ENCODE data around the gene SLC35F2. TPM values are rescaled to one million over a fixed set of nuclear protein-coding genes. Genes with fewer than 3 reads are reported as not detected.
"Not testable (repeated sequence)": the region's sequence is repeated elsewhere in the genome, so short reads cannot be mapped to it uniquely, and the experiment has no call there.

SLC35F2 gene, protein sequence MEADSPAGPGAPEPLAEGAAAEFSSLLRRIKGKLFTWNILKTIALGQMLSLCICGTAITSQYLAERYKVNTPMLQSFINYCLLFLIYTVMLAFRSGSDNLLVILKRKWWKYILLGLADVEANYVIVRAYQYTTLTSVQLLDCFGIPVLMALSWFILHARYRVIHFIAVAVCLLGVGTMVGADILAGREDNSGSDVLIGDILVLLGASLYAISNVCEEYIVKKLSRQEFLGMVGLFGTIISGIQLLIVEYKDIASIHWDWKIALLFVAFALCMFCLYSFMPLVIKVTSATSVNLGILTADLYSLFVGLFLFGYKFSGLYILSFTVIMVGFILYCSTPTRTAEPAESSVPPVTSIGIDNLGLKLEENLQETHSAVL
- polyA plus RNA-seq (2014; cell fraction: cytosol; rRNA removed) = 7.1 and 13.9 TPM in 2 replicates
- 3.0 and 9.4 TPM in 2 replicates for polyA plus RNA-seq (2014; cell fraction: nucleus; rRNA removed)

DNA sequence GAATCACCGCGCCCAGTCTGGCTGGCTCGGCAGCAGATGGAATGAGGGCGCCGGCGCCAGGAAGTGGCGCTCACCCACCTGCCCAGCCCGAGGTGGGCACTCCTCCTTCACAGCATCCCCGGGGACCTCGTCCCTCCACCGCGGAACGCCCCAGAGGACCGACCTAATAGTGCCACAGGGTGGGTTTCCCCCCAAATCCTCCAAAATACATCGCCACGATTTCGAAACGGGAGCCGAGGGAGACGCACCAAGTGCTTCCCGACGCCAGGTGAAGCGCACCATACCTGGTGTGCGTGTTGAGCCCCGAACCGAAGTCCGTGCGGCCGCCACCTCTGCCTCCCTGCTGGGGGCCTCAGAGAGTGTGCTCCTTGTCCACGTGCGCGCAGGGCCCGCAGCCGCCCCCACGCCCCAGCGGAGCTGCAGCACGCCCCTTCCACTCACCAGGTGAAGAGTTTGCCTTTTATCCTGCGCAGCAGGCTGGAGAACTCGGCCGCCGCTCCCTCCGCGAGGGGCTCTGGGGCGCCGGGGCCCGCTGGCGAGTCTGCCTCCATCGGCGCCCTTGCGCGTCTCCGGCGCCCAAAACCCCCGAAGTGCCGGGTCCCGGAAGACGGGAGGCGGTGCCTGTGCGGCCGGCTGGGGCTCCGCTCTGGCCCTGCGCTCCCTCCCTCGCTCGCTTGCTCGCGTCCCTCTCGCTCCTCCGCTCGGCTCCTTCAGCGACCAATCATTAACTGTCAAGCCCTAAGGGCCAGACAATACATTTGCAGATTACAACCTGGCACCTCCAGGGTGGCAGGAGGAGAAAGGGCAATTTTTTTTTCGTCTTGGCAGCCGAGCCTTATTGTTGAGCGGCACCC lies at the start of gene SLC35F2:
Gene SLC35F2 (minus strand): TSS at position 571 of the 854 bp plus-strand sequence. CDS start 20 bp downstream, at position 551.
- peak; percentile 71 for DNase-seq (ENCODE audit: low spot score)

DNA sequence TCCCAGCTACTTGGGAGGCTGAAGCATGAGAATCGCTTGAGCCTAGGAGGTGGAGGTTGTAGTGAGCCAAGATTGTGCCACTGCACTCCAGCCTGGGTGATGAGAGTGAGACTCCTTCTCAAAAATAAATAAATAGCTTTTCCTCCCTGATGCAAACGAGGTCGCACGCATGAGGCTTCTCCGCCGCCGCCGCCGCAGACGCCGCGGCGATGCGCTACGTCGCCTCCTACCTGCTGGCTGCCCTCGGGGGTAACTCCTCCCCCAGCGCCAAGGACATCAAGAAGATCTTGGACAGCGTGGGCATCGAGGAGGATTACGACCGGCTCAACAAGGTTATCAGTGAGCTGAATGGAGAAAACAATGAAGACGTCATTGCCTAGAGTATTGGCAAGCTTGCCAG lies 49.6 kb upstream of the SLC35F2 start:
- DNase-seq (ENCODE audit: low spot score) = no peak

DNA sequence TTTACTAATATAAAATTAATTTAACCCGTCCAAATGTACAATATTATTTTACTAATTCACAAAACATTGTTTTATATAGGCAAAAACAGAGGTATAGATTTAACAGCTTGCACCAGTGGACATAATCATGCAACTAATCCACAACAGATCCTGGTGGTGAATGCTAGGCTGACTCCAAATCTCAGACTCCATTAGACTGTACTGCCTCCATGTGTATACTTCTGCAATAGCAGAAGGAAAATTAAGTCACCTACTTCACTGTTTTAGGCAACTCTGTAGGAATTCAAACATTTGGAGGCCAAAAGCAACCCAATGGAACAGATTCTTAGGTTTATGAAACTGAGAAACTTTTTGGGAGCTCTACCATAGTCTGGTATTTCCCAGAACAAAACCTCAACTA lies 39.7 kb upstream of the SLC35F2 start:
- no peak for DNase-seq (ENCODE audit: low spot score)

DNA sequence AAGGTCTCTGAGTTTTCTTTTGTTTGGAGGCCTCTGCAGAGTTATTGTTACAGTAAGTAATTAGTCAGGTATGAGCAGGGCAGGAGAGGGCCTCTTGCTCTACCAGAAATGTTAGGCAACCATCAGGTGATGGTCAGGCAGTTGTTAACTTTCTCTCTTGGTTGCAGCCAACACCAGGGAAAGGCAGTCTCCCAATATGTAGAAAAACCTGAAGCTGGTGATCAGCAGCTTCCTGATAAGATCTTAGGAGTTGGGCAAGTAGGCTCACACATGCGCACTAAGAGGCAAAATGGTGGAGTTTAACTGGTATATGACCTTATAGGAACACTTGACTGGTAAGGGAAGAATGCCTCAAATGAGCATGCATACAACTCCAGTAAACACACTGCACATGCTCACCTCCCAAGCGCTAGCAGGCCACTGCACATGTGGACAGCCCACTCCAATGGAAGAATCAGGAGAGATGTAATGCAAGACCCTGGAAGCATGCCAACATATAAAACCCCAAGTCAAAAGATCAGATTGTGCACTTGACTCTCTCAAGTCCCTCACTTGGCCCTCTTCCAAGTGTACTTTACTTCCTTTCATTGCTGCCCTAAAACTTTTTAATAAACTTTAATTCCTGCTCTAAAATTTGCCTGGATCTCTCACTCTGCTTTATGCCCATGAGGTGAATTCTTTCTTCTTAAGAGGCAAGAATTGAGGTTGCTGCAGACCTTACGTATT lies 23.7 kb upstream of the SLC35F2 start:
- no peak for DNase-seq (ENCODE audit: low spot score)

DNA sequence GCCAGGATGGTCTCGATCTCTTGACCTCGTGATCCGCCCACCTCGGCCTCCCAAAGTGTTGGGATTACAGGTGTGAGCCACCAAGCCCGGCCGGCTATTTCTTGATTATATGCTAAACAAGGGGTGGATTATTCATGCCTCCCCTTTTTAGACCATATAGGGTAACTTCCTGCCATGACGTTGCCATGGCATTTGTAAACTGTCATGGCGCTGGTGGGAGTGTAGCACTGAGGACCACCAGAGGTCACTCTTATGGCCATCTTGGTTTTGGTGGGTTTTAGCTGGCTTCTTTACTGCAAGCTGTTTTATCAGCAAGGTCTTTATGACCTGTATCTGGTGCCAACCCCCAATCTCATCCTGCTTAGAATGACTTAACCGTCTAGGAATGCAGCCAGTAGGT lies 22.9 kb upstream of the SLC35F2 start:
- DNase-seq (ENCODE audit: low spot score) = not testable (repeated sequence)

DNA sequence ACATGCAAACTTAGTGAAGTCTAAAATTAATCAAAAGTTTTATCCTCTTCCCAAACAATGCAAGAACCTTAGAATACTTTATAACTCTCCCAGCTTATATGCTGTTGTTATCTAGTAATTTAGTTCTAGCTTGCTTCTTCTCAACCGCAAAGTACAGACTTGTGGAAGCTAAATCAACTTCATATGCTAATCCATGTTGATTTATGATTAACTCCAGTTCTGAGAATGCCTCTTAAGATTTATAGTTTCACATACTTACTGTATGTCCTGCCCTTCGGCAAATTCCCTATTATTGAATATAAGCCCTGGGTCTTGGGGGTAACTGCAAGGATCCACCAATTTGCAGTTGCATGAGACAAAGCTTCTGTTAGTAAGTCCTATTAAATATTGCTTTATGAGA lies 17.6 kb upstream of the SLC35F2 start:
- no peak for DNase-seq (ENCODE audit: low spot score)

DNA sequence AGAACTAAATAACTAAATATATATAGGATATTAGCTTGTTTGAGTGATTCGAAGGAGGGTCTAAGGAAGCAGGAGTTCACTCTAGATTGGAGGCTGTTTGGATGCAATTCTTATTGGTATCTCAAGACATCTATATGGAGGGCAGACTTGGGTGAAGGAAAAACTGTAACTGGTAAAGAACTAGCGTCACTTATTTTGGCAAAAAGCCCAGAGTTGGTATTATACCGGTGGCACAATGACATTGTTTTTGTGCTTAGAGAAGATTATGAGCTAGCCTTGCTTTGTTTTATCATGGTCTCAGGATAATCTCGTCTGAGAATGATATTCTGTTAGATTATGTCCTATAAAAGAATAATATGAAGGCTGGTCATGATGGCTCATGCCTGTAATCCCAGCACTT lies 6.0 kb upstream of the SLC35F2 start:
- DNase-seq (ENCODE audit: low spot score) = no peak

DNA sequence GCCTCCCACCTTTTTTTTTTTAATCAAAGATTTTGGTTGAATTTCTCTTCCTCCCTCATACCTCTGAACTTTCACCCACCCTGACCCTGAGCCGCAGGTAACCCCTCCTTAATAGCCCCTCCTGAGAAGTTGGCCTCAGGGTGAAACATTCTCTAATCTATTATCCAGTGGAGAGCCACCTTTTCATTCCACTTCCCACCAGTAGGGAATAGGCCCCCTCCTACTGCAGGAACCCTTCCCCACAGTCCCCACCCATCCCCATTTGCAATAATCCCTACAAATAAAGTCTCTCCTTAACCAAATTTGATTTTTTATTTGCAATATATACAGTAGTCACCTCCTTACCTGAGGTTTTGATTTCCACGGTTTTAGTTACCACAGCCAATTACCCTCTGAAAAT lies 2.1 kb upstream of the SLC35F2 start:
- no peak for DNase-seq (ENCODE audit: low spot score)

DNA sequence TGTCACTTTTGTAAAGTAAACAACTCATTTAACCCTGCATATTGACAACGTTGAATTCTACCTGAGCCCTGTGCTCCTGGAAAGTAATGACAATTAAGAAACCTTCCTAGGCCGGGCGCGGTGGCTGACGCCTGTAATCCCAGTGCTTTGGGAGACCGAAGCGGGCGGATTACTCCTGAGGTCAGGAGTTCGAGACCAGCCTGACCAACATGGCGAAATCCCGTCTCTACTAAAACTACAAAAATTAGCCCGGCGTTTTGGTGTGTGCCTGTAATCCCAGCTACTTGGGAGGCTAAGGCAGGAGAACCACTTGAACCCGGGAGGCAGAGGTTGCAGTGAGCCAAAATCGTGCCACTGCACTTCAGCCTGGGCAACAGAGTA lies 1.6 kb upstream of the SLC35F2 start:
- DNase-seq (ENCODE audit: low spot score) = not testable (repeated sequence)

DNA sequence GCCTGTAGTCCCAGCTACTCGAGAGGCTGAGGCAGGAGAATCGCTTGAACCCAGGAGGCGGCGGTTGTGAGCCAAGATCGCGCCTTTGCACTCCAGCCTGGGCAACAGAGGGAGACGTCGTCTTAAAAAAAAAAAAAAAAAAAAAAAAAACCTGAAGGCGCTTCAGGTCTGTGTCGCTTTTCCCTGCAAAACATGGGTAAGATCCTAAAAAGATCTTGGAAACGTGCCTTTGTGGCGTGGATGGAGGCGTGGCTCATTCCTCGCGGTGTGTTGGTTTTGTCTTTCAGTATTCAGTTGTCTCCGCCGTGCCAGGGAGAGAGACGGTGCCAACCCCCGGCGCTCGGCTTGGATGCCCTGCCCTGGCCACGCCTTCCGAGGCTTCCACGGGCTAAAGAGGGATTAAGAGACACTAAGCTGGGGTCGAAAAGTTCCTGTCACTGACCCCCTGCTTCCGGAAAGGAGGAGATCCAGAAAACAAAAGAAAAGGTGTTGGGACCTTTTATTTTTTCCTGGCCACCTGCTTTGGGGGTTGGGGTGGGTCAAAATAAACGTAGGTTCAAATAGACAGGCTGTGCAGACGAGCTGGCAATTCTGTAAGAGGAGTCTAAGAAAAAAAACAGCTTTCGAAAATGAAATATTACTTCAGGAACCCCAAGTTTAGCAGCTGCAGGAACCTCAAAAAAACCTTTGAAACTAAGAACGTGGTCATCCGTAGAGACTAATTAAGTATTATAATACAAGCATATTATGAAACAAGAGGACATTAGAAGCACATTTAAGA lies 1.1 kb upstream of the SLC35F2 start:
- no peak for DNase-seq (ENCODE audit: low spot score)

DNA sequence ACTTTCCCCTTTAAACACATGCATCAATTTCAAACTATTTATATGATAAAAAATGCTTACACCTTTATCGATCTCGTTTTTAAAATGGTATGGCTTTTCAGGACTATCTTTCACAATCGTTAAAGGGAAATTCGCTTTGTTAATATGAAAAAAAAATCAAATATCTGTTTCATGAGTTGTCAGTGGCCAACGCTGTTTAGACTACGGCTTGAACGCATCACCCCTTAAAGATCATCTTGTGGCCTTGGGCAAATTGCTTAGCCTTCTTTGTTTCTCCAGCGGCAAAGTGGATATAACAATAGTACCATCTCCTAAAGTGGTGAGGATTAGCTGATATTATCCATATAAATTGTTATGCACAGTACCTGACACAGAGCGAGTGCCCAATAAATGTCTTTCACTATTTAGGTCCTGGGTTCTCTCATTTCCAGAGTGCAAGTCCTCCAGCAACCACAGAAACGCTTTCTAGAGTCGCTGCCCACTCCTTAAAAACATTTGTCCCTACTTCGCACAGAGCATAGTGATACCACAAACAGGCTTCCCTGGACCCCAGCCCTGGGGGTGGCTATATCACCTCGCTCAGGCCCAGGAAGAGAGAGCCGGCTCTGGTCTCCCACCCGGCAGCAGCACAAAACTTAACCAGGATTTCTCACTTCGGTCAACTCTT lies 904 bp downstream of the SLC35F2 start:
- no peak for DNase-seq (ENCODE audit: low spot score)

DNA sequence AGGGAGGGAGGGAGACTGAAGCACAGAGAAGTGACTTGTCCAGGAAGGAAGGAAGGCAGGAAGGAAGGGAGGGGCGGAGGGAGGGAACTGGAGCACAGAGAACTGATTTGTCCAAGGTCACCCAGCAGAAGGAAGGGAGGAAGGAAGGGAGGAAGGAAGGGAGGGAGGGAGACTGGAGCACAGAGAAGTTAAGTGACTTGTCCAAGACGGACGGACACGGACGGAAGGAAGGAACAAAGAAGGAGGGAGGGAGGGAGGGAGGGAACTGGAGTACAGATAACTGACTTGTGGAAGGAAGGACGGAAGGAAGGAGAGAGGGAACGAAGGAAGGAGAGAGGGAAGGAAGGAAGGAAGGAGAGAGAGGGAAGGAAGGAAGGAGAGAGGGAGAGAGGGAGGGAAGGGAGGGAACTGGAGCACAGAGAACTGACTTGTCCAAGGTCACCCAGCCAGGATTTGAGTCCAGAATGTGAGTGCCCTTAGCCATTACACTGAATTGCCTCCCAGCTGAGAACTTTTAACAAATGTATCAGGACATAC lies 1.5 kb downstream of the SLC35F2 start:
- no peak for DNase-seq (ENCODE audit: low spot score)

DNA sequence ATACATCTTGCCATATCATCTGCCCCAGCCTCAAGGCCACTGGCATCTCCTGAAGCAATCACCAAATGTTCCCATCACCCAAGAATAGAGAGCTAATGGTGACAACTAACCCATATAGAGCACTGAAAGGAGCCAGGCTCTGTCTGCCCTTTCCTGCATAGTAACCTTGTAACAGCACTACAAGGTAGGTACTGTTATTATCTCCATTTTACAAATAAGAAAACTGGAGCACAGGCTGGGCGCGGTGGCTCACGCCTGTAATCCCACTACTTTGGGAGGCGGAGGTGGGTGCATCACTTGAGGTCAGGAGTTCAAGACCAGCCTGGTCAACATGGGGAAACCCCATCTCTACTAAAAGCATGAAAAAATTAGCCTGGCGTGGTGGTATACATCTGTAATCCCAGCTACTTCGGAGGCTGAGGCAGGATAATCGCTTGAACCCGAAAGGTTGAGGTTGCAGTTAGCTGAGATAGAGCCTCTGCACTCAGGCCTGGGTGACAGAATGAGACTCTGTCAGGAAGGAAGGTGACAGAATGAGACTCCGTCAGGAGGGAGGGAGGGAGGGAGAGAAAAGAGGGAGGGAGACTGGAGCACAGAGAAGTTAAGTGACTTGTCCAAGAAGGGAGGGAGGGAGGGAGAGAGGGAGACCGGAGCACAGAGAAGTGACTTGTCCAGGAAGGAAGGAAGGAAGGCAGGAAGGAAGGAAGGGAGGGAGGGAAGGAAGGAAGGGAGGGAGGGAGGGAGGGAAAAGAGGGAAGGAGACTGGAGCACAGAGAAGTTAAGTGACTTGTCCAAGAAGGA lies 2.2 kb downstream of the SLC35F2 start:
- DNase-seq (ENCODE audit: low spot score) = no peak

DNA sequence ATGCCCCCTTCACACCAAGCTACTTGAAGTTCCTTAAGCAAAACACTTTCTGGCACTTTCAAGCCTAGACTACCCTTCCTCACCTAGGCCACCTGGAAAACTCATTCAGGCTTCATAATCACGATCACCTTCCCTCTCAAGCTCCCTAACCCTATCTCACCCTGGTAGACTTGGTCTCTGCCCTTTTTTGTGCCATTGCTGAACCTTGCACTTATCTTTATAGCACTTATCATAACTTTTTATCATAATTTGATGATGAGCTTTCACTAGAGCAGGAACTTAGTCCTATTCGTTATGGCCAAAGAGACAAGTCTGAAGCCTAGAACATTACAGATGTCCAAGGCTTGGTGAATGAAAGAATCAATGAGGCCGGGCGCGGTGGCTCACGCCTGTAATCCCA lies 5.5 kb downstream of the SLC35F2 start:
- no peak for DNase-seq (ENCODE audit: low spot score)

DNA sequence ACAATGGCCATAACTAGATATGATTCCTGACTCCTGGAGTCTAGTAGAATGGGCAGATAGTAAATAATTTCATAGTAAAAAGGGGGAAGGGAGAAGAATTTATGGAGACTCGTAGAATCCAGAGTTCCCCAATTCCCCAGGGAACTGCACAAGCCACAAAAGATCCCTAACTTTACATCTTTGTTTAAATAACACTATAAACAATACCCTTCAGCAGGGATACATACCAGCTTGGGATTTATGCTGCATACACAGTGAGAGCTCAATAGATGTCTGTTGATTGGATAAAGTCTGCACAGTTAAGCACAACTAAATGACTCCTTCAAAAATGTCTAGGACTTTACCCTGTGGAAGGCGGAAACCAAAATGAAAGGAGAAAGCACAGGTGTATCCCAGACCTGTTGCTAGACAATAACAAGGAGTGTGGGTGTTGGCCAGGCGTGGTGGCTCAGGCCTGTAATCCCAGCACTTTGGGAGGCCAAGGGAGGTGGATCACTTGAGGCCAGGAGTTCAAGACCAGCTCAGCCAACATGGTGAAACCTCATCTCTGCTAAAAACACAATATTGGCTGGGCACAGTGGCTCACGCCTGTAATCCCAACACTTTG lies 6.8 kb downstream of the SLC35F2 start:
- DNase-seq (ENCODE audit: low spot score) = no peak

DNA sequence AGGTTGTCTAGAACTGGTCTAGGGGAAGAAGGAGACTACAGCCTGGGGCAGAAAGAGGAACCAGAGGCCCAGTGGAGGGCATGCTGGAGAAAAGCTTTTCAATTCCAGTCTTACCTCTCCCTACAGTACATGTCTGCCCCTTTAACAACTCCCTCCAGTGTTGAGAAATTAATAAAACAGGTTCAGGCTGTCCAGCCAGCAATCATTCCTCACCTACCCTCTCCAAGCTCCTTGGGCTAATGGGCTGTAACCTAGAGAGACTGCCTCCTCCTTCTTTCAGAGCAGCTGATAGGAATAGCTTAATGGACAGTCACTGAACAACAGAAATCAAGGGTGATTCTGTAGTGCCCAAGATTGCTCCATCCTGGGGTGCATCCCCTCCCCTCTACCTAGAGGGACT lies 8.8 kb downstream of the SLC35F2 start:
- DNase-seq (ENCODE audit: low spot score) = no peak

DNA sequence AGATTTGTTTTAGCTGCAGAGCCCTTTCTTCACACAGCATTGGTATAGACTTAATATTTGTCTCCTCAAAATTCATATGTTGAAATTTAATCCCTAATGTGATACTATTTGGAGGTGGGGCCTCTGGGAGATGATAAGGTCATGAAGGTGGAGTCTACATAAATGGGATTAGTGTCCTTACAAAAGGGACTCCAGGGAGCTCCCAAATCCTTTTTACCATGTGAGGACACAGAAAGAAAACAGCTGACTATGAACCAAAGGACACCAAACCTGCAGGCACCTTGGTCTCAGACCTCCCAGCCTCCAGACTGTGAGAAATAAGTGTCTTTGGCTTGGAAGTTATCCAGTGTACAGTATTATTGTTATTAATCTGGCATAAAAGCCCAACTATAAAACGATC lies 10.2 kb downstream of the SLC35F2 start:
- no peak for DNase-seq (ENCODE audit: low spot score)

DNA sequence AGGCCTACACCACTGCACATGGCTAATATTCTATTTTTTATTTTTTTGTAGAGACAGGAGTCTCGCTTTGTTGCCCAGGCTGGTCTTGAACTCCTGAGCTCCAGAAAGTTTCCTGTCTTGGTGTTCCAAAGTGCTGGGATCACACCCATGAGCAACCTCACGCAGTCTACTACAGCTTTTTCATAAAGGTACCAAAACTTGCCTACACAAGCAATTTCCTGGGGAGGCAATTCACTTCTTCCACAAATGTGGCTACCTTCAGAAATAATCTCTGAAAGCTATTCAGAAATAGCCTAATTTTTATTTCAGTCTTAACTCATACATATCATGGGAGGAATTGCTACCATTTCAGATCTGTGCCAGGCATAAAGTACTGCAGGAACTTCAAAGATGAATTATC lies 11.4 kb downstream of the SLC35F2 start:
- DNase-seq (ENCODE audit: low spot score) = no peak

DNA sequence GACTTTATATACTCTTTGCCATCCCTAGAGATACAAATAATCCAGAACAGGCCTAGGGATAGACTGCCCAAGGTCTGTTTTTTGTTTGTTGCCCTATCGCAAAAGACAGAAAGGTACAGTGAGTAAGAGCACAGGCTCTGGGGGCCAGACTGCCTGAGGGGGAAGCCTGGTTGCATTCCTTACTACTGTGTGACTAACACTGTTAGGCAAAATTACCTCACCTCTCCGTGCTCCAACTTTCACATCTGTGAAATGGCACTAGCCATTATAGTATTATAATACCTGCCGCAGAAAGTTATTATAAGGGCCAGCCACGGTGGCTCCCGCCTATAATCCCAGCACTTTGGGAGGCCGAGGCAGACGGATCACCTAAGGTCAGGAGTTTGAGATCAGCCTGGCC lies 14.5 kb downstream of the SLC35F2 start:
- no peak for DNase-seq (ENCODE audit: low spot score)

Measured in SK-N-DZ (cell line).